GM18520 (cell line): ENCODE measurements around the gene TUBG2.
A peak's percentile ranks its signal among the peaks of the same experiment; 100 is the strongest.
"Not testable (repeated sequence)": the region's sequence is repeated elsewhere in the genome, so short reads cannot be mapped to it uniquely, and the experiment has no call there.

Experiments used
- ATAC-seq: cut with Tn5 transposase; IDR thresholded peaks from one replicate; pipeline ENCODE4 v1.9.1; 2021; ENCODE audit not compliant: unreplicated experiment

Gene TUBG2

DNA sequence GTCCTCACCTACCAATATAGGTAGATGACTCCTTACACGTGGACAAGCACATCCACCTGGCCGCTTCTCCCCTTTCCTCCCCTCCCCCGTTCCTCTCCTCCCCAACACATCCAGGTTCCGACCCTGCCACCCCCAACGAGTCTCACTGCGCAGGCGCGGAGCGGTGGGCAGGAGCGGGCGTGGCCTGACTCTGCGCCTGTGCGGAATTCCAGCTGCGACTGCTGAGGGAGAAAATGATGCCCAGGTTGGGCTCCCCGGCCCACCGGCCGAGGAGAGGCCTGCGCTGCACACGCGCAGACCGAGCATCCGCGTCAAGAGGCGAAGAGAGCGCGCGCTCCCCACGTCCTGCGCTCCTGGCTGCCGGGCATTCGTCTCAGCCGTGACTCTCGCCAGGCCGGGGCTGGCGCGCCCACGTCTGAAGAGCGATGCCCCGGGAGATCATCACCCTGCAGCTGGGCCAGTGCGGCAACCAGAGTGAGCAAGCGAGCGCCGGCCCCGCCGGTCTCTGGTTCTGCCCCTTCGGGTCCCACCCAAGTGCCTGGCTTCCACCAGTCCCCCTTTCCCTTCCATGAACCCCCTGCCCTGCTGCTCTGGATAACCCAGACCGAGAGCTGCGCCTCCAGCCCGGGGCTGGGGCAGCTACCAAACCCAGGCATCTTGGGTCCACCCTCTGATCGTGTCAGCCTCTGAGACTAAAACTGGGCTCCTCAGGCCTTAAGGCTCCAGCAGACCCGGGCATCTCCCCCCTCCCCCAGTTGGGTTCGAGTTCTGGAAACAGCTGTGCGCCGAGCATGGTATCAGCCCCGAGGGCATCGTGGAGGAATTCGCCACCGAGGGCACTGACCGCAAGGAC is at the start of gene TUBG2:
TSS of gene TUBG2 (plus strand) at position 206 of the 853 bp plus-strand sequence. CDS start at position 426, 220 bp downstream.
- ATAC-seq = no peak

DNA sequence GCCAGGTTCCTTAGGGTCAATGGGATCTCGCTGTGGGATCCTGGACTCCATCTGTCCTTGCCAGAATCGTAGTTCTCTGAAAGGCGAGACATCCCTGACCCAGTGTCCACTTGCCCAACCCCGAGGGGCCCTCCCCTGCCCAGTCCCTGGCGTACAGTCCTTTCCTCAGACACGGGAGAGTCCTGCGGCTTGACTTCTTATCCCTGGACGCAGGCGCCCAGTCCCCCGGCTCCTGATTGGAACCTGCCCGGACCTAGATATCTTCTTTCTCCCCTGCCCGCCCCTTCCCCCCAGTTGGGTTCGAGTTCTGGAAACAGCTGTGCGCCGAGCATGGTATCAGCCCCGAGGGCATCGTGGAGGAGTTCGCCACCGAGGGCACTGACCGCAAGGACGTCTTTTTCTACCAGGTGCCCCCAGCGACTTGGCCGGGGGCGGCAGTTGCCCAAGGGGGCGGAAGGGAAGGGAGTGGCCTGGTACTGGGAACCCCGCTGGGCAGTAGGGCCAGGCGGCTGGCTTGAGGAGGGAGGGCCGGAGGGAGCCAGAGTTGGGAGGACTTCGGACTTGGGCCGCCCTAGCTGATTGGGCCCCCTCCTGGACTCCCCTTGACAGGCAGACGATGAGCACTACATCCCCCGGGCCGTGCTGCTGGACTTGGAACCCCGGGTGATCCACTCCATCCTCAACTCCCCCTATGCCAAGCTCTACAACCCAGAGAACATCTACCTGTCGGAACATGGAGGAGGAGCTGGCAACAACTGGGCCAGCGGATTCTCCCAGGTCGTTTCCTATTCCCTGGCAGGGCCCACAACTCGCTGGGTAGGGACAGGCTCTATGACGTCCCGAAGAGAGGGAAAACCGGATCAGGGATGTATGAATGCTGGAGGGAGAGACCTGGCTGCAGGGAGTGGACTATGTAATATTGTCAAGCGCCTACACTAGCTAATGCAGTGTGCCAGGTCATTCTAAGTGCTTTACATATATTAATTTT is 49.0 kb upstream of the TUBG2 start:
- ATAC-seq = not testable (repeated sequence)

DNA sequence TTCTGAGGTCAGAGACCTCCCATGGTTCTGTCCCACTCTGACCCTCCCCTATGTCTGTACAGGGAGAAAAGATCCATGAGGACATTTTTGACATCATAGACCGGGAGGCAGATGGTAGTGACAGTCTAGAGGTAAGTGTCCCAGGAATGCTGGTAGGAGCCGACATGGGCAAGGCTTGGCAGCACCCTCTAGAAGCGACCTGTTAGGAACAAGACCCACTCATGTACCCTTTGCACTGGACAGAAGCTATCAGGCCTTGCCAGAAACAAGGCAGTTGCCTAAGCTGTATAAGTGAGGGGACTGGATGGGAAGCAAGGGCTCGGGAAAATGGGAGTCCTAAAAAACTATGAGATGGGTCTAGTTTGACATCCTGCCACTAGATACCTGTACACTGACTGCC is 47.1 kb upstream of the TUBG2 start:
- no peak for ATAC-seq

DNA sequence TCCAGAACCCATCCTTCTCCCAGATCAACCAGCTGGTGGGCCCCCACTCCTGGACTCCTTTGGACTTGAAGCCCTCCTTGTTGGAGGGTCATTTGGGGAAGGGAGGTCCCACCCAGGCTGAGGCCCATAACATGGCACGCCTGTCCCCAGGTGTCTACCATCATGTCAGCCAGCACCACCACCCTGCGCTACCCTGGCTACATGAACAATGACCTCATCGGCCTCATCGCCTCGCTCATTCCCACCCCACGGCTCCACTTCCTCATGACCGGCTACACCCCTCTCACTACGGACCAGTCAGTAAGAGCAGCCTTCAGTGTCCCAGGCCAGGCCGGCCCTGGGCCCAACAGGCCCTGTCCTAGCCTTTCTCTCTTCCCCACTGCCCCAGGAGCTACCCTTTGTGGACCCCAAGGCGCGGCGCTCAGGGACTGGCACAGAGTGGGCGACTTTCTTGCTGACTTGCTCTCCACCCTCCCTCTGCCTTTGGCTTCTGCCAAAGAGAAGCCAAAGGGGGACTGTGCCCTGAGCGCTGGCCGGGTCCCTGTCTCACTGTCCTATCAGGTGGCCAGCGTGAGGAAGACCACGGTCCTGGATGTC is 45.3 kb upstream of the TUBG2 start:
- no peak for ATAC-seq

DNA sequence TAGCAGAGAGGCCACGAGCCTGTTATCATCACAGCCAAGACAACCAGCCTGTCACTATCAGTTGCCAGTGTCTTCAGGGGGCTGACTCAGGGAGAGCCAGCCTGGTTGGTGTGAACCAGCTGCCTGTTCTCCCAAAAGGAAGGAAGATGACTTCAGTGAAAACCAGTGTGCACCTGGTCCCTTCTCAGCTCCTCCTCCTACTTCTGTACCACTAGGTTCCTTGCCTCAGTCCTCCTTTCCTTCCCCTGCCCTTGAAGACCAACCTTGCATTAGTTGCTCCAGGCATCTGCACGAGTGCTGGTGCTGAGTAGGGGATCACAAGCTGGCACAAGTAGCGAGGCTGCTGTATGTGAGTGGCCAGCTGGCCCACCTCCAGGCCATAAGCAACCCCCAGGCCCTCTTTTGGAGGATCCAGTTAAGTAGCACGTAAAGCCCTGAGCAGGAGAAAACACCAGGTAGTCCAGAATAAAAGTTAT is 41.1 kb upstream of the TUBG2 start:
- ATAC-seq = no peak

DNA sequence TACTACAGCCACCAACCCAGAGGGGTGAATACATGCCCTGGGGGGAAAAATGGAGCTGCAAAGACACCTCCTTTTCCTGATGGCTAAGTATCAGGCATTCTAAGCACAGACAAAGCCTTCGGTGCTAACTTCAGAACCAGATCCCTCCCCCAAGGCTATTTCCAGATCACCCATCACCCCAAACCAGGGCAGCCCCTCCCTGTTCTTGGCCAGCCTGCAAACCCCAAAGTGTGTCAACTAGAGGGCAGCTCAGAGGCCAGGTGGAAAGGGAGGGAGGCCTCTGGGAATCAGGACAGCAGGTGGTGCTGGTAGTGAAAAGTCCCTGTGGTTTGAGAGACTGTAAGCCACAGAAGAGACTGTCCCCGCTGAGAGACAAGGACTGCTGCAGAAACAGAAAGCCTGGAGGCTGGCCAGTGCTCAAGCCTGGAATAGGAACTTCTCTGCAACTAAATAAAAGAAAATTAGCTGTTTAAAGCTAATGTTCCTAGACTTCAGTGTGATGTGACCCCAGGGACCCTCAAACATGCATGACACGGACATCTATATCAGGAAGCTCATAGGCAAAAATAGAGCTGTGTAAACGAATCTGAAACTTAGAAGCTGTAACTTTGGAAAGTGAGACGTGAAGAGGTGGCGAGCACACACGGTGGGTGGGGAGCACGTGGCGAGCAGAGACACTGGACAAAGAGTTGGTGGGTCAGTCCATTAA is 40.5 kb upstream of the TUBG2 start:
- peak; percentile 38 for ATAC-seq

DNA sequence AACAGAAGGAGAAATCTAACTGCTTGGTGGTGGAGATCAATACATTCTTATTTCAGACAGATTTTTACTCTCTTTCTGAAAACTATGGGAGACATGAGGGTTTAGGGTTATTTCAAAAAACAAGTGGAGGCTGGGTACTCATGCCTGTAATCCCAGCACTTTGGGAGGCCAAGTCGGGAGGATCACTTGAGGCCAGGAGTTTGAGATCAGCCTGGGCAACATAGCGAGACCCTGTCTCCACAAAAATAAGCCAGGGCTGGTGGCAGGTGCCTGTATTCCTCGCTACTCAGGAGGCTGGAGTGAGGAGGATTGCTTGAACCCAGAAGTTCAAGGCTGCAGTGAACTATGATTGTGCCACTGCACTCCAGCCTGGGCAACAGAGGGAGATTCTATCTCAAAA is 37.1 kb upstream of the TUBG2 start:
- not testable (repeated sequence) for ATAC-seq

DNA sequence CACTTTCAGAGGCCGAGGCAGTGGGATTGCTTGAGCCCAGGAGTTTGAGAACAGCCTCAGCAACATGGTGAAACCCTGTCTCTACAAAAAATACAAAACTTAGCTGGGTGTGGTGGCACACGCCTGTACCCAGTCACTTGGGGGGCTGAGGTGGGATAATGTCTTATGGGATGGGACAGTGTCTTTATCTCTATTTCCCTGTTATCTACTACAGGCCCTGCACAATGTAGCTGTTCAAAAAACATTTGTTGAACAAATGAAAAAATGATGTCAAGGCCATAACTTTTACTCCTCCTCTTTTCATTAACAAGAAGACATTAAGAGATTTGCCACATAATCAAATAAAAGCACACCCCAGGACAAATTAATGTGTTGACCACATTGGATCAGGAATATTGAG is 35.8 kb upstream of the TUBG2 start:
- ATAC-seq = no peak

DNA sequence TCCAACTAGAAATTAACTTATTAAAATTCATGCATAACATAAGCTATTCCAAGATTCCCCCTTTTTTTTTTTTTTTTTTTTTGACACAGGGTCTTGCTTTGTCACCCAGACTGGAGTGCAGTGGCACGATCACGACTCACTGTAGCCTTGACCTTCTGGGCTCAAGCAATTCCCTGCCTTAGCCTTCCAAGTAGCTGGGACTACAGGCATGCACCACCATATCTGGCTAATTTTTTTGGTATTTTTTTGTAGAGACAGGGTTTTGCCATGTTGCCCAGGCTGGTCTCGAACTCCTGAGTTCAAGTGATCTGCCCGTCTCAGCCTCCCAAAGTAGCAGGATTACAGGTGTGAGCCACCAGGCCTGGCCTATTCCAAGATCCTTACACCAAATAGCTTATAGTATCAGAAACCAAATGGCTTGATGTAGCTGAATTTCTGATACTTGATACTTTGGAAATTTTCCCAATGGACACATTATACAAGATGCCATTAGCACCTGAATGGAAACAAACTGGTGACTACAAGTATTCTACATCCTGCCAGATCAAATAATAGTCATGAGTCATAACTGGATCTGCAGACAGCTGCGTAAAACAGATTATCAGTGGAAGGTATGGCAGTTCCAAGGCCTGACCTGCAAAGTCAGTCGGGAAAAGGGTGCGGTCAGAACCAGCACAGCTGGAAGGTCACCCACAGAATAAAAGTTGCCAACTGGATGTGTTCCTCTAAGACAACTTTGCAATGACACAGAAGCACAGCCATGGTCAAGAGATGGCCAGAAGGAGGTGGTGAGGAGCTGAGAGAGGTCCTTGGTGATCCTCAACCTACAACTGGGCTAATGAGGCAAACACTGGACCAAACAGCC is 35.1 kb upstream of the TUBG2 start:
- ATAC-seq = no peak

DNA sequence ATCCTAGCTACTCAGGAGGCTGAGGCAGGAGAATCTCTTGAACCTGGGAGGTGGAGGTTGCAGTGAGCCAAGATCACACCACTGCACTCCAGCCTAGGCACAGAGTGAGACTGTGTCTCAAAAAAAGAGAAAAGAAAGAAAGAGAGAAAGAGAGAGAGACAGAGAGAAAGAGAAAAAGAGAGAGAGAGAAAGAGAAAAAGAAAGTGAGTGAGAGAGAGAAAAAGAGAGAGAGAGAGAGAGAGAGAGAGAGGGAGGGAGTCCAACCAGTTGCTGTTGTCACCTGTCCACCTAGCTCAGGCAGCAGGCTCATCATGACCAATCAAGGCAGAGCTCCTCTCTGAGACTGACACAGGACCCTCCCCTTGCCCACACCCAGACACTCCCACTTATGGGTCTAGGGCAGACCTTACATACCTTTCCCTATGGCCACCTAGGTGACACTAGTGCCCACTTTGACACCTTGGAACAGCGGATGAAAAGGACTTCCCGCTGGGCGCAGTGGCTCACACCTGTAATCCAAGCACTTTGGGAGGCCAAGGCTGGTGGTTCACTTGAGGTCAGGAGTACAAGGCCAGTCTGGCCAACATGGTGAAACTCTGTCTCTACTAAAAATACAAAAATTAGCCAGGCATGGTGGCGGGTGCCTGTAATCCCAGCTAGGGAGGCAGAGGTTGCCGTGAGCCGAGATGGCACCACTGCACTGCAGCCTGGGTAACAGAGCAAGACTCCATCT is 31.9 kb upstream of the TUBG2 start:
- ATAC-seq = not testable (repeated sequence)

DNA sequence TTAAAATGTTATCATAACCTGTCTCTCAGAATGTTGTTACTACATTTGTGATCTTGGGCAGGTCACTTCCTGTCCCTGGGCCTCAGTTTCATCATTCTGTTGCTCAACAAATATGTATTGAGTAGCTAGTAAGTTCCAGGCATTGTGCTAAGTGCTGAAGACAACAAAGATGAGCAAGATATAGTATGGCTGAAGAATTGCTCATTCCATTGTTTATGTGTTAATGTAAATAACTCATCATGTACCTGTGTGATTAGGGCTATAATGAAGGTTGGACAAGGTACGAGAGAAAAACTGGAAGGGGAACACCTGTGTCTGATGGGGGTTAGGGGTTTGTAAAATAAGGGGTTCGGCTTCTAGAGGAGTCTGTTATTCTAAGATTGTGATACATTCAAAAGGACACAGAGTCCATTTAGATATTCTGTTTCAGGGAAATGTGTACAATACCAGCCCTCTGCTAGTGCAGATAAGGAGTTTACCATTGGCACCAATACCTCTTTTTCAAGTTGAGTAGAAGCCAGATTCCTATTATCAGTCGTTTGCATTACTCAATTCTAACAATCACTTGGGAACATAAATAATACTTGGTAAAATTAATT is 29.6 kb upstream of the TUBG2 start:
- no peak for ATAC-seq

DNA sequence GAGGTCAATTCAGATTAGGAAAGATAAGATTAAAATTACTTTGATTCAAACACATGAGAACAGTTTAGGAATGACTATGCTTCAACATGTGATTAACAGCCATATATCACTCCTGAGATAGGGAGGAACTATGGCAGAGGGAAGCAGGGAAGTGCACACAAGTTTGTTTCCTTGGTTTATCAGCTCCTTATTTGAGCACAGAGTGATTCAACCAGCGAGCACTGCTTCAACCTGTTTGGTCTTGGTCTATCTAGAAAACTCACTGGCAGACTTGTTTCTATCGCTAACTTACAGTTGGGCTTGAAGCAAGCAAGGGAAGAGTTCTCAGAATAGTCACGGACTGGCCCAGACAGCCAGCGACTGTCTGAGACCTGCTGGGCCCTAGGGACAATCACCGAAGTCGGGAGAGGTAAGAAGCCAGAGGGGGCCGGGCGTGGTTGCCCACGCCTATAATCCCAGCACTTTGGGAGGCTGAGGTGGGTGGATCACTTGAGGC is 26.1 kb upstream of the TUBG2 start:
- ATAC-seq = no peak

DNA sequence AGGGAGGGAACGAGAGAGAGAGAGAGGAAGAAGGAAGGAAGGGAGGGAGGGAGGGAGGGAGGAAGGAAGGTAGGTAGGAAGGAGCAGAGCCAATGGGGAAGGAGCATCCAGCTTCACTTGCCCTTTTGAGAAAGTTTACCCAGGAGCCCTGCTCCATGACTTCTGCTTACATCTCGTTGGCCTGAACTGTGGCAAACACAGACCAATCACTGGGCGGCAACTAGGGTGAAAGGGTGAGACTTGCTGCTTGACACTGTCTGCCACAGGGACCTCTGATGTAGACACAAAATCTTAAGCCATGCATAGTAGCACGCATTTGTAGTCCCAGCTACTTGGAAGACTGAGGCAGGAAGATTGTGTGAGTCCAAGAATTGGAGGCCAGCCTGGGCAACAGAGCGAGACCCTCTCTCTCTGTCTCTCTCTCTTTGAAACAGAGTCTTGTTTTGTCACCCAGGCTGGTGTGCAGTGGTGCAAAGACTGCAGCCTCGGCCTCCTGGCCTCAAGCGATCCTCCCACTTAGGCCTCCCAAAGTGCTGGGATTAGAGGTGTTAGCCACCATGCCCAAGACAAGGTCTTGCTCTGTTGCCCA is 19.5 kb upstream of the TUBG2 start:
- ATAC-seq = no peak

DNA sequence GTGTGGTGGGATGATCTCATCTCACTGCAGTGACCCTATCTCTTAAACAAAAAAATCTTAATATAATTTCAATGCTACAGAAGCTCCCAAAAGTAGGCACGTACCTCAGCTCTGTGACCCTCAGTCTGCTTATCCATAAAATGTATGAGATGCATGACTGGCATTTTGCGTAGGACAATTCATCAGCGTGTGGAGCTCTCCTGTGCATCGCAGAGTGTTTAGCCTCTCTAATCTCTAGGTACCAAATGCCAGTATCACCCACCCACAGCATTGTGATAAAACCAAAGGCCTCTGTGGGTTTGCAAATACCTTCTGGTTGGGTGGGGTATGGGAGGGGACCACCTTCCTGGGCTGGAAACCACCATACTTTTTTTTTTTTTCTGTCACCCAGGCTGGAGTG is 19.0 kb upstream of the TUBG2 start:
- ATAC-seq = no peak

DNA sequence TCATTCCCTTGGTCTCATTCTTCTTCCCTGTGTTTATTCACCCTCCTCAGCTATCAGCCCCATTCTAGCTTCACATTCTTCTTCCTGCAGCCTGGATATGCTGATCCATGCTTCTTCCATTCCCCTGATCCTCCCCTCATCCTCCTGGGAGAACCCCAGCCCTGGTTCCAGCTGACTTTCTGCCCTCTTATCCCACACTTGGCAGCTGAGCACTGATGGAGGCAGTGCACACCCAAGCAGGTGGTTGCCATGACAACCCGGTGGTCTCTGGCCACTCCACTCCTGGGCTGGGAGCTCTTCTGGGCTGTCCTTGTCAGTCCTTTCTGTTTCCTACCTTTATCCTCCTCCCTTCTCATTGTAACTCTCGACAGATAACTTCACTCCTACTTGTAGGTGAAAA is 16.7 kb upstream of the TUBG2 start:
- ATAC-seq = no peak

DNA sequence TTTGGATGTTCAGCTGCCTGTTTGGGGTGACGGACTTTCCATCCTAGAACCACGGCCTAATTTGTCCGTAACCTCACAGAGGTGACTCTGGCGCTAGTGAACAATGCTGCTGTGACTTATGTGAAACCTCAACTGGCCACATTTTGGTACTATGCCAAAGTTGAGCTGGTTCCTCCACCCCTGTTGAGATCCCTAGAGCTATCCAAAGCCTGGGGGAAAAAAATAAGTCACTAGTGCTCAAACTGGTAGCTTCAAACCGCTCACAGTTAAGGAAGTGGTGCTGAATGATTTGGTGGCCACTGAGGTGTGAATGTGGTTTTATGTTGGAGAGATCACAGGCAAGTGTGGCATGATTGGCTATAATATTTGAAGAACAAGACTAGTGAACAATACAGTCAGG is 11.3 kb upstream of the TUBG2 start:
- ATAC-seq = no peak

DNA sequence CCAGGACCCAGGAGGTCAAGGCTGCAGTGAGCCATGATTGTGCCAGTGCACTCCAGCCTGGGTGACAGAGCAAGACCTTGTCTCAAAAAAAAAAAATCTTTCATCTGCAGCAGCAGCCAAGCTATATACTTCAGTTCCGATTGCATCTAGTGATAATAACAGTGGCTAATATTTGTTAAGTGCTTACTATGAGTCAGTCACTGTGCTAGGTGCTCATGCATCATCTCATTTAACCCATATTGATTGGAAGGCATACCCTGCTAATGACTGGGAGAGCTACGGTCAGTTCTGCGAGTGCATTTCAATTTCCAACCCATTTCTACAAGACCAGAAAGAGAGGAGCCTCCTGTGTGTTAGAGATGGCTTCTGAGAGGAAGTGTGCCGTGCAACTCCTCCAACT is 7.7 kb upstream of the TUBG2 start:
- ATAC-seq = no peak
